GM19467 (cell line): Measurements from ENCODE around the gene CHRM2.

Experiments used
- ATAC-seq: cut with Tn5 transposase; IDR thresholded peaks from one replicate; pipeline ENCODE4 v1.9.1; 2021; ENCODE audit warnings: mild to moderate bottlenecking, moderate library complexity; ENCODE audit not compliant: unreplicated experiment

The CHRM2 gene

GRCh38 chr7:137018468-137018867 is 150.0 kb downstream of the CHRM2 start:
- ATAC-seq: no peak

GRCh38 chr7:137020351-137020750 is 151.9 kb downstream of the CHRM2 start:
- ATAC-seq: no peak

GRCh38 chr7:137025469-137026175 is 157.2 kb downstream of the CHRM2 start:
- no peak for ATAC-seq

GRCh38 chr7:137026176-137026500 is 157.7 kb downstream of the CHRM2 start:
- no peak for ATAC-seq

- no peak for ATAC-seq
Measured at GRCh38 chr7:137032436-137032835, 164.0 kb downstream of the CHRM2 start.

GRCh38 chr7:137036768-137037167 is 168.3 kb downstream of the CHRM2 start:
- no peak for ATAC-seq

- no peak for ATAC-seq
Measured at GRCh38 chr7:137038706-137039105, 170.3 kb downstream of the CHRM2 start.

GRCh38 chr7:137040745-137041144 is 172.3 kb downstream of the CHRM2 start:
- ATAC-seq: no peak

GRCh38 chr7:137045573-137045972 is 177.1 kb downstream of the CHRM2 start:
- no peak for ATAC-seq

- no peak for ATAC-seq
Measured at GRCh38 chr7:137069249-137069963, 201.0 kb downstream of the CHRM2 start.
